Gastroesophageal sphincter (tissue), 3 donors: ENCODE measurements around the gene GINS3.

Experiments
- CTCF ChIP-seq, 4 experiments: fragments of 200-600 bp in 2 of 4; fragments of 450-650 bp in 2 of 4; sonication (generic) in 1 of 4; IDR thresholded peaks; one replicate each; pipeline ENCODE4 v1.5.1; 2017 to 2019; ENCODE audit warnings: antibody characterized with exemption in 4 of 4, mild to moderate bottlenecking in 2 of 4, moderate library complexity in 2 of 4
- EP300 ChIP-seq: sonication (generic); formaldehyde crosslinking; IDR thresholded peaks from one replicate; pipeline ENCODE4 v1.6.1; 2017; ENCODE audit warnings: antibody characterized with exemption, mild to moderate bottlenecking
- POLR2A ChIP-seq, 2 donors: fragments of 450-650 bp; IDR thresholded peaks; one replicate each; pipeline ENCODE4 v1.6.1; 2017; ENCODE audit warnings: antibody characterized with exemption in 2 of 2, mild to moderate bottlenecking in 2 of 2, moderate library complexity in 1 of 2
- POLR2AphosphoS5 ChIP-seq: sonication (generic); formaldehyde crosslinking; IDR thresholded peaks from one replicate; pipeline ENCODE4 v1.6.1; 2017; ENCODE audit warnings: antibody characterized with exemption

GRCh38 chr16:58450590-58450989 lies 58.3 kb downstream of the GINS3 start:
- TF ChIP-seq CTCF (IDR thresholded peaks at IDR 0.05), result no peak
- TF ChIP-seq EP300, result no peak
- TF ChIP-seq POLR2A (IDR thresholded peaks at IDR 0.05), result no peak
- no peak for TF ChIP-seq POLR2AphosphoS5
